Measurements from ENCODE around the gene SLC16A6. TPM values are rescaled to one million over a fixed set of nuclear protein-coding genes. Genes with fewer than 3 reads are reported as not detected.

Gene SLC16A6
- polyA plus RNA-seq, 1 donor from 2014 or later, result 15.6 TPM

DNA sequence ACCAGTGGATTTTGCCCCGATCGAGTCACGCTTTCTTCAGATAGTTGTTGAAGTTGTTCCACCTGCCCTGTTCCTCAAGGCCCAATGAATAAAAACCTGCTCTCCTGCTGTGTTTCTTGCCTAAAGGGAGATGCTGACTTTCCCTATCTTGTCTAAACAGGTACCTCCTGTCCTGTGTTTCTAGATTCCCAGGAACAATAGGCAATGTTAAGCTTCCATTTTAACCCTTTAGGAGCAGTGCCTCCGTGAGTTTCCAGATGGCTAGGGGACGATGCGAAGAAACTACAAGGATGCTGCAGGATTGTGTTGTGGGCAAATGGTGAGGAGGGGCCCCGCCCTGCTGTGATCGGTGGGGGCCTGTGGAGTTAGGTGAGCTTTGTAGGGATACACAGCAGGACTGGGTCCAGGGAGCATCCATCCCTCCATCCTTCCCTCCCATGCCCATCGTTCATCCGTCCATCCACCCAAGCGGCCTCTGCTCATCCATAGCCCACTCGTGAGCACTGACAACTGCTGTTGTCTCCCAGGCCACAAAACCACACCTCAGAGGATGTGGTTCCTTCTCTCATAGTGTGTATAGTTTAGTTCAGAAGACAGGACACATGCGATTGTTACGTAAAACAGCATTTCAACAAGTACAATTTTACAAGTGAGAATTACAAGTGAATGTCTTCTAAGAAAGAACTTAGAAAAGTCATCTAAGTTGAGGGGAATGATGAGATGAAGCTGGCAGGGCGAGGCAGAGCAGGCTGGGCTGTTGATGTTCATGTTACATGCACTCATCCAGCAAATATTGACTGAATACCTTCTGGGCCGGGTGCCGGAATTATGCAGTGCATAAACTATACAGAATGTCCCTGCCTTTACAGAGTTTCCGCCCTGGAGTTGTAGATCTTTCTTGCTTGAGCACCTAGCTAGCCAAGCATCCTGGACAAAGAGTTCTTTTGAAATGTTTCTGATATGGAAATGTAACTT is 5.6 kb upstream of the SLC16A6 start:
- H3K9ac ChIP-seq (ENCODE audit: low read length), result no peak overlapping the region
- TF ChIP-seq MXI1 (conservative IDR thresholded peaks at IDR 0.05; ENCODE audit: poor library complexity, severe bottlenecking), result no peak
- TF ChIP-seq, protein P1, sequence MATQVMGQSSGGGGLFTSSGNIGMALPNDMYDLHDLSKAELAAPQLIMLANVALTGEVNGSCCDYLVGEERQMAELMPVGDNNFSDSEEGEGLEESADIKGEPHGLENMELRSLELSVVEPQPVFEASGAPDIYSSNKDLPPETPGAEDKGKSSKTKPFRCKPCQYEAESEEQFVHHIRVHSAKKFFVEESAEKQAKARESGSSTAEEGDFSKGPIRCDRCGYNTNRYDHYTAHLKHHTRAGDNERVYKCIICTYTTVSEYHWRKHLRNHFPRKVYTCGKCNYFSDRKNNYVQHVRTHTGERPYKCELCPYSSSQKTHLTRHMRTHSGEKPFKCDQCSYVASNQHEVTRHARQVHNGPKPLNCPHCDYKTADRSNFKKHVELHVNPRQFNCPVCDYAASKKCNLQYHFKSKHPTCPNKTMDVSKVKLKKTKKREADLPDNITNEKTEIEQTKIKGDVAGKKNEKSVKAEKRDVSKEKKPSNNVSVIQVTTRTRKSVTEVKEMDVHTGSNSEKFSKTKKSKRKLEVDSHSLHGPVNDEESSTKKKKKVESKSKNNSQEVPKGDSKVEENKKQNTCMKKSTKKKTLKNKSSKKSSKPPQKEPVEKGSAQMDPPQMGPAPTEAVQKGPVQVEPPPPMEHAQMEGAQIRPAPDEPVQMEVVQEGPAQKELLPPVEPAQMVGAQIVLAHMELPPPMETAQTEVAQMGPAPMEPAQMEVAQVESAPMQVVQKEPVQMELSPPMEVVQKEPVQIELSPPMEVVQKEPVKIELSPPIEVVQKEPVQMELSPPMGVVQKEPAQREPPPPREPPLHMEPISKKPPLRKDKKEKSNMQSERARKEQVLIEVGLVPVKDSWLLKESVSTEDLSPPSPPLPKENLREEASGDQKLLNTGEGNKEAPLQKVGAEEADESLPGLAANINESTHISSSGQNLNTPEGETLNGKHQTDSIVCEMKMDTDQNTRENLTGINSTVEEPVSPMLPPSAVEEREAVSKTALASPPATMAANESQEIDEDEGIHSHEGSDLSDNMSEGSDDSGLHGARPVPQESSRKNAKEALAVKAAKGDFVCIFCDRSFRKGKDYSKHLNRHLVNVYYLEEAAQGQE (IDR thresholded peaks at IDR 0.05; ENCODE audit: borderline replicate concordance), result no peak
- no peak for TF ChIP-seq POLR2AphosphoS5 (IDR thresholded peaks at IDR 0.05)
- no peak for TF ChIP-seq EZH2 (IDR thresholded peaks at IDR 0.05; ENCODE audit: borderline replicate concordance, insufficient read depth, low read length, poor library complexity, severe bottlenecking)
- TF ChIP-seq RAD21 (conservative IDR thresholded peaks at IDR 0.05), result no peak

DNA sequence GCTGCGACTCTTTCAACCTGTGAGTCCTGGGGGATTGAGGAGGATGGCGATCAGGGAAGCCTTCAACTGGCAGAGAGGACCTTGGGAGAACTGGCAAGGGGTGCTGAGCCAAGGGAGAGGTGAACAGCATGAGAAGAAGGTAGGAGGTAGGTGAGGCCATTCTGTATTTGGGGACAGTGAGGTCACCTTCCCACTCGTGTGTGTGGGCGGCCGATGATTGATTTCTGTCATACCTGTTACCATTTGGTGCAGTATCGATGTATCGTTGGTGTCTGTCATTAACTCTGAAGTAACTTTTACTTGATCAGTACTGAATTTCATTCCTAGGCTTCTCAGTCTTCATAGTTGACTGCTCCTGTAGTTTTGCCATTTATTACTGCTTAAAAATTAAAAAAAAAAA is 4.2 kb upstream of the SLC16A6 start:
- no peaks in the 10 kb centered on the region for H3K9me3 ChIP-seq (ENCODE audit: low read length)
- H3K9me2 ChIP-seq (ENCODE audit: insufficient read depth, low read length), result no peaks in the 10 kb centered on the region
- no peaks in the 10 kb centered on the region for H4K20me1 ChIP-seq (ENCODE audit: insufficient read depth)
- H3K27ac ChIP-seq (ENCODE audit: low read length), result no peak overlapping the region
- no peaks in the 10 kb centered on the region for H3F3A ChIP-seq (ENCODE audit: insufficient read depth, low read length, poor library complexity, severe bottlenecking)
- no peak overlapping the region for H3K9ac ChIP-seq (ENCODE audit: low read length)
- H3K4me2 ChIP-seq (ENCODE audit: low read length), result no peak overlapping the region
- H3K4me3 ChIP-seq (ENCODE audit: low read length), result no peak overlapping the region
- H3K27me3 ChIP-seq (ENCODE audit: insufficient read depth, low read depth, low read length), result no peaks in the 10 kb centered on the region
- no peaks in the 10 kb centered on the region for H3K36me3 ChIP-seq (ENCODE audit: insufficient read depth, low read length)
- no peak overlapping the region for H2AFZ ChIP-seq (ENCODE audit: low read depth, low read length)
- no peaks in the 10 kb centered on the region for H3K79me2 ChIP-seq (replicated peaks; ENCODE audit: insufficient read depth, low read length)
- TF ChIP-seq, protein P2, sequence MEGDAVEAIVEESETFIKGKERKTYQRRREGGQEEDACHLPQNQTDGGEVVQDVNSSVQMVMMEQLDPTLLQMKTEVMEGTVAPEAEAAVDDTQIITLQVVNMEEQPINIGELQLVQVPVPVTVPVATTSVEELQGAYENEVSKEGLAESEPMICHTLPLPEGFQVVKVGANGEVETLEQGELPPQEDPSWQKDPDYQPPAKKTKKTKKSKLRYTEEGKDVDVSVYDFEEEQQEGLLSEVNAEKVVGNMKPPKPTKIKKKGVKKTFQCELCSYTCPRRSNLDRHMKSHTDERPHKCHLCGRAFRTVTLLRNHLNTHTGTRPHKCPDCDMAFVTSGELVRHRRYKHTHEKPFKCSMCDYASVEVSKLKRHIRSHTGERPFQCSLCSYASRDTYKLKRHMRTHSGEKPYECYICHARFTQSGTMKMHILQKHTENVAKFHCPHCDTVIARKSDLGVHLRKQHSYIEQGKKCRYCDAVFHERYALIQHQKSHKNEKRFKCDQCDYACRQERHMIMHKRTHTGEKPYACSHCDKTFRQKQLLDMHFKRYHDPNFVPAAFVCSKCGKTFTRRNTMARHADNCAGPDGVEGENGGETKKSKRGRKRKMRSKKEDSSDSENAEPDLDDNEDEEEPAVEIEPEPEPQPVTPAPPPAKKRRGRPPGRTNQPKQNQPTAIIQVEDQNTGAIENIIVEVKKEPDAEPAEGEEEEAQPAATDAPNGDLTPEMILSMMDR (IDR thresholded peaks at IDR 0.05; ENCODE audit: poor library complexity, severe bottlenecking), result no peak
- no peak for TF ChIP-seq POLR2AphosphoS5 (IDR thresholded peaks at IDR 0.05)
- no peak for TF ChIP-seq TAF1 (IDR thresholded peaks at IDR 0.05; ENCODE audit: low read depth)
- TF ChIP-seq EP300 (conservative IDR thresholded peaks at IDR 0.05; ENCODE audit: poor library complexity, severe bottlenecking), result no peak

More for the DNA sequence above, 5.6 kb upstream of the SLC16A6 start:
- H3K4me3 ChIP-seq (ENCODE audit: low read length), result no peak overlapping the region
- H3K27me3 ChIP-seq (ENCODE audit: insufficient read depth, low read depth, low read length), result no peaks in the 10 kb centered on the region
- H3K79me2 ChIP-seq (replicated peaks; ENCODE audit: insufficient read depth, low read length), result no peaks in the 10 kb centered on the region
- no peak overlapping the region for H3K27ac ChIP-seq (ENCODE audit: low read length)
- H4K20me1 ChIP-seq (ENCODE audit: insufficient read depth), result no peaks in the 10 kb centered on the region
- no peak overlapping the region for H3K4me2 ChIP-seq (ENCODE audit: low read length)
- no peaks in the 10 kb centered on the region for H3K9me2 ChIP-seq (ENCODE audit: insufficient read depth, low read length)
- H3K36me3 ChIP-seq (ENCODE audit: insufficient read depth, low read length), result no peaks in the 10 kb centered on the region
- no peak overlapping the region for H2AFZ ChIP-seq (ENCODE audit: low read depth, low read length)
- no peaks in the 10 kb centered on the region for H3K9me3 ChIP-seq (ENCODE audit: low read length)
- H3F3A ChIP-seq (ENCODE audit: insufficient read depth, low read length, poor library complexity, severe bottlenecking), result no peaks in the 10 kb centered on the region

Measured in neural cell (in vitro differentiated cells).